Endothelial cell of umbilical vein (primary cell): ENCODE data around the gene TTC21B. TPM values are rescaled to one million over a fixed set of nuclear protein-coding genes. Genes with fewer than 3 reads are reported as not detected.

ENCODE experiments used
- BruUV-seq: library from RNA; stranded (reverse); fragments of 400-500 nt; replicated peaks from 2 replicates; lab custom pipeline; 2021; lab: Mats Ljungman, UMichigan
- CTCF ChIA-PET: fragments of 300-600, 350-600 bp; sonication (Branson Sonifier 250); formaldehyde crosslinking; loops from one replicate; lab custom pipeline; 2021; ENCODE audit warnings: antibody characterized with exemption, inconsistent platforms; lab: Charles Lee
- POLR2A ChIA-PET: fragments of 300-600, 350-600 bp; sonication (Branson Sonifier 250); formaldehyde crosslinking; loops from one replicate; lab custom pipeline; 2021; ENCODE audit warnings: antibody characterized with exemption, inconsistent platforms; lab: Charles Lee
- DNase-seq: peaks from one replicate; pipeline ENCODE4 v3.0.0-alpha.2; 2011; ENCODE audit warnings: low read depth, low spot score
- FAIRE-seq: peaks from 2 replicates; lab custom pipeline; 2011; peaks lifted over from hg19 to GRCh38; lab: Jason Lieb, UNC
- H2AFZ ChIP-seq: 2 replicates; pipeline ENCODE4 v1.6.0; 2012; ENCODE audit warnings: low read depth, low read length, control low read depth, inconsistent platforms
- H3K27ac ChIP-seq: 2 replicates; pipeline ENCODE4 v1.5.1; 2011; ENCODE audit warnings: low read depth, mild to moderate bottlenecking, control low read depth, low read length, moderate library complexity; ENCODE audit not compliant: insufficient read depth
- H3K27me3 ChIP-seq, 2 experiments: 2 replicates each; pipeline versions ENCODE4 v1.6.0 to v1.6.1; 2011; ENCODE audit warnings: low read length in 2 of 2, mixed read lengths in 1 of 2; ENCODE audit not compliant: control insufficient read depth in 2 of 2, insufficient read depth in 2 of 2
- H3K36me3 ChIP-seq, 2 experiments: 2 replicates in 1 of 2; 3 replicates in 1 of 2; pipeline ENCODE4 v1.5.1; 2011; ENCODE audit warnings: low read length in 2 of 2, mild to moderate bottlenecking in 1 of 2, moderate library complexity in 1 of 2; ENCODE audit not compliant: control insufficient read depth in 2 of 2, insufficient read depth in 2 of 2; ENCODE audit errors: extremely low read depth in 1 of 2
- H3K4me1 ChIP-seq: 3 replicates; pipeline ENCODE4 v1.5.1; 2011; ENCODE audit warnings: mild to moderate bottlenecking, low read length; ENCODE audit not compliant: control insufficient read depth, insufficient read depth; ENCODE audit errors: extremely low read depth
- H3K4me2 ChIP-seq: 2 replicates; pipeline ENCODE4 v1.6.1; 2011; ENCODE audit warnings: low read length, control low read depth, mixed read lengths; ENCODE audit not compliant: insufficient read depth
- H3K4me3 ChIP-seq, 3 experiments: fragments of 200-600 bp in 1 of 3; sonication (generic), shearing (Covaris generic) in 1 of 3; replicated peaks in 1 of 3; 2 replicates each; pipeline ENCODE4 v1.5.1; 2011 to 2016; ENCODE audit warnings: control low read depth in 3 of 3, low read length in 3 of 3, mild to moderate bottlenecking in 2 of 3, inconsistent platforms in 1 of 3, low read depth in 1 of 3, moderate library complexity in 1 of 3; ENCODE audit not compliant: insufficient read depth in 1 of 3
- H3K79me2 ChIP-seq: 2 replicates; pipeline ENCODE4 v1.6.0; 2012; ENCODE audit warnings: low read length, inconsistent platforms; ENCODE audit not compliant: control insufficient read depth, insufficient read depth
- H3K9ac ChIP-seq: replicated peaks from 2 replicates; pipeline ENCODE3; 2011; ENCODE audit warnings: low read length, control low read depth; ENCODE audit not compliant: insufficient read depth; ENCODE audit errors: extremely low read depth
- H3K9me1 ChIP-seq: replicated peaks from 3 replicates; pipeline ENCODE4 v1.6.0; 2011; ENCODE audit warnings: mild to moderate bottlenecking, low read length; ENCODE audit not compliant: control insufficient read depth, insufficient read depth; ENCODE audit errors: extremely low read depth
- H3K9me3 ChIP-seq: replicated peaks from 2 replicates; pipeline ENCODE4 v1.5.1; 2012; ENCODE audit warnings: low read length, inconsistent platforms; ENCODE audit not compliant: control insufficient read depth, insufficient read depth
- H4K20me1 ChIP-seq: replicated peaks from 2 replicates; pipeline ENCODE3; 2011; ENCODE audit warnings: mild to moderate bottlenecking, low read length; ENCODE audit not compliant: control insufficient read depth, insufficient read depth; ENCODE audit errors: extremely low read depth
- EZH2 ChIP-seq: IDR thresholded peaks from 2 replicates; pipeline ENCODE4 v1.6.1; 2012; ENCODE audit warnings: borderline replicate concordance, low read depth, mild to moderate bottlenecking, moderate library complexity, low read length, inconsistent platforms; ENCODE audit not compliant: severe bottlenecking
- FOS ChIP-seq: IDR thresholded peaks from 2 replicates; pipeline ENCODE4 v1.6.1; 2011; ENCODE audit warnings: mild to moderate bottlenecking, low read length, moderate library complexity, borderline replicate concordance; ENCODE audit not compliant: insufficient read depth
- GATA2 ChIP-seq: IDR thresholded peaks from 2 replicates; pipeline ENCODE4 v1.7.0; 2011; ENCODE audit warnings: low read depth, mild to moderate bottlenecking, moderate library complexity, mixed read lengths, low read length; ENCODE audit not compliant: insufficient read length, insufficient read depth
- JUN ChIP-seq: IDR thresholded peaks from 2 replicates; pipeline ENCODE4 v1.6.1; 2011; ENCODE audit warnings: borderline replicate concordance, low read depth; ENCODE audit not compliant: insufficient read length, insufficient read depth
- MYC ChIP-seq: IDR thresholded peaks from one replicate; pipeline ENCODE4 v1.6.1; 2011; ENCODE audit warnings: mild to moderate bottlenecking, low read depth, low read length
- POLR2A ChIP-seq: IDR thresholded peaks from 2 replicates; pipeline ENCODE4 v1.6.1; 2012; ENCODE audit warnings: low read depth, mild to moderate bottlenecking, control low read depth, low read length
- POLR2AphosphoS5 ChIP-seq: IDR thresholded peaks from 2 replicates; pipeline ENCODE4 v1.6.1; 2012; ENCODE audit warnings: low read depth, mild to moderate bottlenecking, control low read depth, low read length, moderate library complexity; ENCODE audit not compliant: insufficient read depth
- dilution Hi-C: fragments of 300-500 bp; cut with MboI; formaldehyde crosslinking; loops from one replicate; pipeline ENCODE4 v1.15.0; 2019; ENCODE audit warnings: low sequenced_read_pairs; ENCODE audit not compliant: extremely low pct_ligation_motif_present
- intact Hi-C: fragments of 100-400 bp; cut with micrococcal nuclease; formaldehyde crosslinking; loops from one replicate; pipeline ENCODE4 v1.10.0; 2022
- polyA plus RNA-seq, 4 experiments: library from polyadenylated mRNA; depleted of rRNA in 3 of 4; stranded (reverse) in 3 of 4; unstranded in 1 of 4; fragments of >200 nt; gene quantifications; 2 replicates each; pipeline versions ENCODE4 v1.2.1 to v1.2.3, GENCODE V29; 2011 to 2012; ENCODE audit warnings: missing spikeins in 1 of 4
- total RNA-seq: library from RNA; stranded (reverse); gene quantifications from 2 replicates; pipeline ENCODE4 v1.2.3, GENCODE V29; 2021
- TF ChIP-seq, protein P1 (sequence below): IDR thresholded peaks from 2 replicates; pipeline ENCODE4 v1.6.1; 2011; ENCODE audit not compliant: insufficient read depth, insufficient read length
- TF ChIP-seq, protein P2 (sequence below), 2 donors: IDR thresholded peaks; 1 replicate in 1 of 2; 2 replicates in 1 of 2; pipeline ENCODE4 v1.5.1; 2011; ENCODE audit warnings: low read length in 2 of 2, mild to moderate bottlenecking in 2 of 2, moderate library complexity in 2 of 2, control low read depth in 1 of 2, inconsistent platforms in 1 of 2, low read depth in 1 of 2; ENCODE audit not compliant: insufficient read depth in 1 of 2; ENCODE audit errors: extremely low read depth in 1 of 2

Gene TTC21B
- total and polyA plus RNA-seq, 2 donors (not counting 3 experiments of a cell fraction or from before 2014, with no cell fraction given), result 8.0 to 21.9 TPM

GRCh38 chr2:165927774-165928173 lies 25.8 kb downstream of the TTC21B start:
- no peak overlapping the region for H3K4me3 ChIP-seq
- no TSS peak for BruUV-seq
- FAIRE-seq (no peak), DNase-seq (no peak)
- H3K9me1 ChIP-seq, result no peaks in the 10 kb centered on the region
- peaks cover 5 to 6% of the 10 kb centered on the region in 2 experiments for H3K36me3 ChIP-seq
- no peak overlapping the region for H3K4me2 ChIP-seq
- no peaks in the 10 kb centered on the region for H4K20me1 ChIP-seq
- no peak overlapping the region for H2AFZ ChIP-seq
- H3K27ac ChIP-seq, result no peak overlapping the region
- ChIA-PET CTCF (no interaction called here), POLR2A (no interaction called here)
- TF ChIP-seq, protein P1, sequence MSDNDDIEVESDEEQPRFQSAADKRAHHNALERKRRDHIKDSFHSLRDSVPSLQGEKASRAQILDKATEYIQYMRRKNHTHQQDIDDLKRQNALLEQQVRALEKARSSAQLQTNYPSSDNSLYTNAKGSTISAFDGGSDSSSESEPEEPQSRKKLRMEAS, result no peak
- TF ChIP-seq FOS (no peak), POLR2A (no peak), EZH2 (no peak), MYC (no peak), JUN (no peak)
- H3K9ac ChIP-seq, result no peak overlapping the region
- no peaks in the 10 kb centered on the region for H3K79me2 ChIP-seq
- intact Hi-C loops, result no loop called here
- H3K9me3 ChIP-seq, result no peaks in the 10 kb centered on the region
- H3K4me1 ChIP-seq, result no peaks in the 10 kb centered on the region
- H3K27me3 ChIP-seq, result no peaks in the 10 kb centered on the region
- dilution Hi-C loops, result no loop called here

GRCh38 chr2:165927353-165927752 lies 26.2 kb downstream of the TTC21B start:
- H3K9ac ChIP-seq, result no peak overlapping the region
- TF ChIP-seq JUN (no peak), GATA2 (no peak), POLR2AphosphoS5 (no peak), MYC (no peak), FOS (no peak)
- TF ChIP-seq, protein P2, sequence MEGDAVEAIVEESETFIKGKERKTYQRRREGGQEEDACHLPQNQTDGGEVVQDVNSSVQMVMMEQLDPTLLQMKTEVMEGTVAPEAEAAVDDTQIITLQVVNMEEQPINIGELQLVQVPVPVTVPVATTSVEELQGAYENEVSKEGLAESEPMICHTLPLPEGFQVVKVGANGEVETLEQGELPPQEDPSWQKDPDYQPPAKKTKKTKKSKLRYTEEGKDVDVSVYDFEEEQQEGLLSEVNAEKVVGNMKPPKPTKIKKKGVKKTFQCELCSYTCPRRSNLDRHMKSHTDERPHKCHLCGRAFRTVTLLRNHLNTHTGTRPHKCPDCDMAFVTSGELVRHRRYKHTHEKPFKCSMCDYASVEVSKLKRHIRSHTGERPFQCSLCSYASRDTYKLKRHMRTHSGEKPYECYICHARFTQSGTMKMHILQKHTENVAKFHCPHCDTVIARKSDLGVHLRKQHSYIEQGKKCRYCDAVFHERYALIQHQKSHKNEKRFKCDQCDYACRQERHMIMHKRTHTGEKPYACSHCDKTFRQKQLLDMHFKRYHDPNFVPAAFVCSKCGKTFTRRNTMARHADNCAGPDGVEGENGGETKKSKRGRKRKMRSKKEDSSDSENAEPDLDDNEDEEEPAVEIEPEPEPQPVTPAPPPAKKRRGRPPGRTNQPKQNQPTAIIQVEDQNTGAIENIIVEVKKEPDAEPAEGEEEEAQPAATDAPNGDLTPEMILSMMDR (IDR thresholded peaks at IDR 0.05; ENCODE audit: extremely low read depth in 1 of 2, insufficient read depth in 1 of 2, low read depth in 1 of 2, low read length in 2 of 2), result no peak
- no peak for DNase-seq
- no TSS peak for BruUV-seq
- no peaks in the 10 kb centered on the region for H3K9me3 ChIP-seq
- no peak overlapping the region for H3K27ac ChIP-seq
- intact Hi-C loops, result no loop called here
- H3K36me3 ChIP-seq, result peaks cover 5 to 6% of the 10 kb centered on the region in 2 experiments
- CTCF ChIA-PET, result no interaction called here
- H4K20me1 ChIP-seq, result no peaks in the 10 kb centered on the region
- no peaks in the 10 kb centered on the region for H3K9me1 ChIP-seq
- H3K27me3 ChIP-seq, result no peaks in the 10 kb centered on the region
- H2AFZ ChIP-seq, result no peak overlapping the region
- H3K4me2 ChIP-seq, result no peak overlapping the region
- no peak overlapping the region for H3K4me3 ChIP-seq
- POLR2A ChIA-PET, result interaction anchor here (0.7 kb wide), 1 partner anchor 123 kb away, joined by 3 read pairs; no protein-coding TSS in a partner anchor
- dilution Hi-C loops, result no loop called here
- H3K79me2 ChIP-seq, result no peaks in the 10 kb centered on the region
- H3K4me1 ChIP-seq, result no peaks in the 10 kb centered on the region
- FAIRE-seq, result no peak
